Endothelial cell of umbilical vein (primary cell): ENCODE data around the gene TOM1L1. TPM values are rescaled to one million over a fixed set of nuclear protein-coding genes. Genes with fewer than 3 reads are reported as not detected.

ENCODE experiments used
- BruUV-seq: library from RNA; stranded (reverse); fragments of 400-500 nt; replicated peaks from 2 replicates; lab custom pipeline; 2021; lab: Mats Ljungman, UMichigan
- CTCF ChIA-PET: fragments of 300-600, 350-600 bp; sonication (Branson Sonifier 250); formaldehyde crosslinking; loops from one replicate; lab custom pipeline; 2021; ENCODE audit warnings: antibody characterized with exemption, inconsistent platforms; lab: Charles Lee
- POLR2A ChIA-PET: fragments of 300-600, 350-600 bp; sonication (Branson Sonifier 250); formaldehyde crosslinking; loops from one replicate; lab custom pipeline; 2021; ENCODE audit warnings: antibody characterized with exemption, inconsistent platforms; lab: Charles Lee
- DNase-seq: peaks from one replicate; pipeline ENCODE4 v3.0.0-alpha.2; 2011; ENCODE audit warnings: low read depth, low spot score
- FAIRE-seq: peaks from 2 replicates; lab custom pipeline; 2011; peaks lifted over from hg19 to GRCh38; lab: Jason Lieb, UNC
- H2AFZ ChIP-seq: 2 replicates; pipeline ENCODE4 v1.6.0; 2012; ENCODE audit warnings: low read depth, low read length, control low read depth, inconsistent platforms
- H3K27ac ChIP-seq: 2 replicates; pipeline ENCODE4 v1.5.1; 2011; ENCODE audit warnings: low read depth, mild to moderate bottlenecking, control low read depth, low read length, moderate library complexity; ENCODE audit not compliant: insufficient read depth
- H3K27me3 ChIP-seq, 2 experiments: 2 replicates each; pipeline versions ENCODE4 v1.6.0 to v1.6.1; 2011; ENCODE audit warnings: low read length in 2 of 2, mixed read lengths in 1 of 2; ENCODE audit not compliant: control insufficient read depth in 2 of 2, insufficient read depth in 2 of 2
- H3K36me3 ChIP-seq, 2 experiments: 2 replicates in 1 of 2; 3 replicates in 1 of 2; pipeline ENCODE4 v1.5.1; 2011; ENCODE audit warnings: low read length in 2 of 2, mild to moderate bottlenecking in 1 of 2, moderate library complexity in 1 of 2; ENCODE audit not compliant: control insufficient read depth in 2 of 2, insufficient read depth in 2 of 2; ENCODE audit errors: extremely low read depth in 1 of 2
- H3K4me1 ChIP-seq: 3 replicates; pipeline ENCODE4 v1.5.1; 2011; ENCODE audit warnings: mild to moderate bottlenecking, low read length; ENCODE audit not compliant: control insufficient read depth, insufficient read depth; ENCODE audit errors: extremely low read depth
- H3K4me2 ChIP-seq: 2 replicates; pipeline ENCODE4 v1.6.1; 2011; ENCODE audit warnings: low read length, control low read depth, mixed read lengths; ENCODE audit not compliant: insufficient read depth
- H3K4me3 ChIP-seq, 3 experiments: fragments of 200-600 bp in 1 of 3; sonication (generic), shearing (Covaris generic) in 1 of 3; replicated peaks in 1 of 3; 2 replicates each; pipeline ENCODE4 v1.5.1; 2011 to 2016; ENCODE audit warnings: control low read depth in 3 of 3, low read length in 3 of 3, mild to moderate bottlenecking in 2 of 3, inconsistent platforms in 1 of 3, low read depth in 1 of 3, moderate library complexity in 1 of 3; ENCODE audit not compliant: insufficient read depth in 1 of 3
- H3K79me2 ChIP-seq: 2 replicates; pipeline ENCODE4 v1.6.0; 2012; ENCODE audit warnings: low read length, inconsistent platforms; ENCODE audit not compliant: control insufficient read depth, insufficient read depth
- H3K9ac ChIP-seq: replicated peaks from 2 replicates; pipeline ENCODE3; 2011; ENCODE audit warnings: low read length, control low read depth; ENCODE audit not compliant: insufficient read depth; ENCODE audit errors: extremely low read depth
- H3K9me1 ChIP-seq: replicated peaks from 3 replicates; pipeline ENCODE4 v1.6.0; 2011; ENCODE audit warnings: mild to moderate bottlenecking, low read length; ENCODE audit not compliant: control insufficient read depth, insufficient read depth; ENCODE audit errors: extremely low read depth
- H3K9me3 ChIP-seq: replicated peaks from 2 replicates; pipeline ENCODE4 v1.5.1; 2012; ENCODE audit warnings: low read length, inconsistent platforms; ENCODE audit not compliant: control insufficient read depth, insufficient read depth
- H4K20me1 ChIP-seq: replicated peaks from 2 replicates; pipeline ENCODE3; 2011; ENCODE audit warnings: mild to moderate bottlenecking, low read length; ENCODE audit not compliant: control insufficient read depth, insufficient read depth; ENCODE audit errors: extremely low read depth
- CTCF ChIP-seq, 2 donors: IDR thresholded peaks; 1 replicate in 1 of 2; 2 replicates in 1 of 2; pipeline ENCODE4 v1.5.1; 2011; ENCODE audit warnings: low read length in 2 of 2, mild to moderate bottlenecking in 2 of 2, moderate library complexity in 2 of 2, control low read depth in 1 of 2, inconsistent platforms in 1 of 2, low read depth in 1 of 2; ENCODE audit not compliant: insufficient read depth in 1 of 2; ENCODE audit errors: extremely low read depth in 1 of 2
- EZH2 ChIP-seq: IDR thresholded peaks from 2 replicates; pipeline ENCODE4 v1.6.1; 2012; ENCODE audit warnings: borderline replicate concordance, low read depth, mild to moderate bottlenecking, moderate library complexity, low read length, inconsistent platforms; ENCODE audit not compliant: severe bottlenecking
- FOS ChIP-seq: IDR thresholded peaks from 2 replicates; pipeline ENCODE4 v1.6.1; 2011; ENCODE audit warnings: mild to moderate bottlenecking, low read length, moderate library complexity, borderline replicate concordance; ENCODE audit not compliant: insufficient read depth
- GATA2 ChIP-seq: IDR thresholded peaks from 2 replicates; pipeline ENCODE4 v1.7.0; 2011; ENCODE audit warnings: low read depth, mild to moderate bottlenecking, moderate library complexity, mixed read lengths, low read length; ENCODE audit not compliant: insufficient read length, insufficient read depth
- JUN ChIP-seq: IDR thresholded peaks from 2 replicates; pipeline ENCODE4 v1.6.1; 2011; ENCODE audit warnings: borderline replicate concordance, low read depth; ENCODE audit not compliant: insufficient read length, insufficient read depth
- MAX ChIP-seq: IDR thresholded peaks from 2 replicates; pipeline ENCODE4 v1.6.1; 2011; ENCODE audit not compliant: insufficient read depth, insufficient read length
- MYC ChIP-seq: IDR thresholded peaks from one replicate; pipeline ENCODE4 v1.6.1; 2011; ENCODE audit warnings: mild to moderate bottlenecking, low read depth, low read length
- POLR2A ChIP-seq: IDR thresholded peaks from 2 replicates; pipeline ENCODE4 v1.6.1; 2012; ENCODE audit warnings: low read depth, mild to moderate bottlenecking, control low read depth, low read length
- POLR2AphosphoS5 ChIP-seq: IDR thresholded peaks from 2 replicates; pipeline ENCODE4 v1.6.1; 2012; ENCODE audit warnings: low read depth, mild to moderate bottlenecking, control low read depth, low read length, moderate library complexity; ENCODE audit not compliant: insufficient read depth
- dilution Hi-C: fragments of 300-500 bp; cut with MboI; formaldehyde crosslinking; loops from one replicate; pipeline ENCODE4 v1.15.0; 2019; ENCODE audit warnings: low sequenced_read_pairs; ENCODE audit not compliant: extremely low pct_ligation_motif_present
- intact Hi-C: fragments of 100-400 bp; cut with micrococcal nuclease; formaldehyde crosslinking; loops from one replicate; pipeline ENCODE4 v1.10.0; 2022
- polyA plus RNA-seq, 4 experiments: library from polyadenylated mRNA; depleted of rRNA in 3 of 4; stranded (reverse) in 3 of 4; unstranded in 1 of 4; fragments of >200 nt; gene quantifications; 2 replicates each; pipeline versions ENCODE4 v1.2.1 to v1.2.3, GENCODE V29; 2011 to 2012; ENCODE audit warnings: missing spikeins in 1 of 4
- total RNA-seq: library from RNA; stranded (reverse); gene quantifications from 2 replicates; pipeline ENCODE4 v1.2.3, GENCODE V29; 2021

TOM1L1 gene
- total and polyA plus RNA-seq, 2 donors (not counting 3 experiments of a cell fraction or from before 2014, with no cell fraction given): 0.44 to 0.60 TPM

DNA sequence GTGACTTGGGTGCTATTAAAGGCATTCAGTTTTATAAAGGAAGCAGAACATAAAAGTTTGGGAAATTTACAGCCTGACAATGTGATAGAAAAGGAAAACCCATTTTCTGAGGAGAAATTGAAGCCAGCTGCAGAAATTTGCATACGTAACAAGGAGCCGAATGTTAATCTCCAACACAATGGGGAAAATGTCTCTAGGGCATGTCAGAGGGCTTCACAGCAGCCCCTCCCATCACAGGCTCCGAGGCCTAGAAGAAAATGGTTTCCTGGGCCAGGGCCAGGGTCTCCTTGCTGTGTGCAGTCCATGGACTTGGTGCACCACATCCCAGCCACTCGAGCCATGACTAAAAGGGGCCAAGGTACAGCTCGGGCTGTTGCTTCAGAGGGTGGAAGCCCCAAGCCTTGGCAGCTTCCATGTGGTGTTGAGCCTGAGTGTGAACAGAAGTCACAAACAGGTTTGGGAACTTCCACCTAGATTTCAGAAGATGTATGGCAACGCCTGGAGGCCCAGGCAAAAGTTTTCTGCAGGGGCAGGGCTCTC is 23.9 kb upstream of the TOM1L1 start:
- dilution Hi-C loops (no loop called here), intact Hi-C loops (no loop called here)
- Histone ChIP-seq H3K4me2 (no peak overlapping the region), H3K4me1 (no peaks in the 10 kb centered on the region), H4K20me1 (no peaks in the 10 kb centered on the region), H3K79me2 (no peaks in the 10 kb centered on the region), H3K36me3 (no peaks in the 10 kb centered on the region), H3K9me3 (no peaks in the 10 kb centered on the region), H2AFZ (no peak overlapping the region), H3K27me3 (no peaks in the 10 kb centered on the region), H3K9ac (no peak overlapping the region), H3K4me3 (no peak overlapping the region), H3K9me1 (no peaks in the 10 kb centered on the region), H3K27ac (no peak overlapping the region)
- CTCF ChIA-PET: no interaction called here
- DNase-seq: no peak
- POLR2A ChIA-PET: no interaction called here
- BruUV-seq: no TSS peak
- TF ChIP-seq CTCF (IDR thresholded peaks at IDR 0.05; ENCODE audit: extremely low read depth in 1 of 2, insufficient read depth in 1 of 2, low read depth in 1 of 2, low read length in 2 of 2) (no peak), JUN (no peak), FOS (no peak), EZH2 (no peak), MYC (no peak), MAX (no peak), POLR2A (no peak), GATA2 (no peak), POLR2AphosphoS5 (no peak)
- FAIRE-seq: no peak
